ENCODE measurements around the gene ZMYND8.
A peak's percentile ranks its signal among the peaks of the same experiment; 100 is the strongest.
"Not testable (repeated sequence)": the region's sequence is repeated elsewhere in the genome, so short reads cannot be mapped to it uniquely, and the experiment has no call there.

ZMYND8 gene

GRCh38 chr20:47204008-47204849, 152.3 kb downstream of the ZMYND8 start:
- DNase-seq (ENCODE audit: low read depth in 2 of 2), result no peak

DNA sequence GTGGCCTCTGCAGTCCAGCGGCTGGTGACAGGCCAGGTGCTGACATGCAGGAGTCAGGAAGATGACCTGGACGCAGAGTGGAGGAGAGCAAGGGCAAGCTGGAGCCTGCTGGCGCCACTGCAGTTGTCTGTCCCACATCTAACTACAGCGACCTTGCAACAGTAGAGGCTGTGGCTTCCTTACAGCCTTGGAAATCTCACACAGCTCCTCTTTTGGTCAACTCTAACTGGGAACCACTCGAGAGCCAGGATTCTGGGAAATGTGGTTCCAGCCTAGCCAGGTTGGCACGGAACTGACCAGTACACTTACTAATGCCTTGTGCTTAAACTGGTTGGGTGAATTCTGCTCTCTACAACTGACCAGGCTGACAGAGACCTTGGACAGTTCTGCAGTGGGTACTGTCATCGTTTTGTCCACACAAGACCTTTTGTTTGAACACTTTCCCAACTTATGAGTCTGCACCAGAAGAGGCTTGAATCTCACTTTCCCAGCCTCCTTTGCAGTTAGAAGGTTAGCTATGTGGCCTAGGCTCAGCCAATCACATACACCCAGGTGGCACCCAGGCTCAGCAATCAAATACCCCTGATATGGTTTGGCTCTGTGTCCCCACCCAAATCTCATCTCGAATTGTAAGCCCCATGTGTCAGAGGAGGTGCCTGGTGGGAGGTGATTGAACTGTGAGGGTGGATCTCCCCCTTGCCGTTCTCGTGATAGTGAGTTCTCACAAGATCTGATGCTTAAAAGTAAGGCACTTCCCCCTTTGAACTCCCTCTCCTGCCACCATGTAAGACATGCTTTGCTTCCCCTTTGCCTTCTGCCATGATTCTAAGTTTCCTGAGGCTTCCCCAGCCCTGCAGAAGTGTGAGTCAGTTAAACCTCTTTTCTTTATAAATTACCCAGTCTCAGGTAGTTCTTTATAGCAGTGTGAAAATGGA, 153.5 kb downstream of the ZMYND8 start:
- DNase-seq (ENCODE audit: low read depth in 2 of 2), result no peak

- no peak for DNase-seq (ENCODE audit: low read depth in 2 of 2)
These were observed 155.3 kb downstream of the ZMYND8 start for GRCh38 chr20:47201074-47201730.

- no peak for DNase-seq (ENCODE audit: low read depth in 2 of 2)
These were observed 157.4 kb downstream of the ZMYND8 start for GRCh38 chr20:47198996-47199552.

- no peak for DNase-seq (ENCODE audit: low read depth in 2 of 2)
These were observed 158.2 kb downstream of the ZMYND8 start for GRCh38 chr20:47198254-47198671.

- DNase-seq (ENCODE audit: low read depth in 2 of 2), result peak; percentile 23 to 58
These were observed 160.1 kb downstream of the ZMYND8 start for GRCh38 chr20:47196091-47197081.

GRCh38 chr20:47195573-47195972, 160.9 kb downstream of the ZMYND8 start:
- DNase-seq (ENCODE audit: low read depth in 2 of 2), result no peak

- no peak for DNase-seq (ENCODE audit: low read depth in 2 of 2)
These were observed 164.5 kb downstream of the ZMYND8 start for GRCh38 chr20:47191956-47192355.

GRCh38 chr20:47191074-47191673, 165.3 kb downstream of the ZMYND8 start:
- DNase-seq (ENCODE audit: low read depth in 2 of 2), result no peak

- DNase-seq (ENCODE audit: low read depth in 2 of 2), result no peak
These were observed 167.4 kb downstream of the ZMYND8 start for GRCh38 chr20:47189060-47189459.

- DNase-seq (ENCODE audit: low read depth in 2 of 2), result no peak
These were observed 168.0 kb downstream of the ZMYND8 start for GRCh38 chr20:47188540-47188939.

DNA sequence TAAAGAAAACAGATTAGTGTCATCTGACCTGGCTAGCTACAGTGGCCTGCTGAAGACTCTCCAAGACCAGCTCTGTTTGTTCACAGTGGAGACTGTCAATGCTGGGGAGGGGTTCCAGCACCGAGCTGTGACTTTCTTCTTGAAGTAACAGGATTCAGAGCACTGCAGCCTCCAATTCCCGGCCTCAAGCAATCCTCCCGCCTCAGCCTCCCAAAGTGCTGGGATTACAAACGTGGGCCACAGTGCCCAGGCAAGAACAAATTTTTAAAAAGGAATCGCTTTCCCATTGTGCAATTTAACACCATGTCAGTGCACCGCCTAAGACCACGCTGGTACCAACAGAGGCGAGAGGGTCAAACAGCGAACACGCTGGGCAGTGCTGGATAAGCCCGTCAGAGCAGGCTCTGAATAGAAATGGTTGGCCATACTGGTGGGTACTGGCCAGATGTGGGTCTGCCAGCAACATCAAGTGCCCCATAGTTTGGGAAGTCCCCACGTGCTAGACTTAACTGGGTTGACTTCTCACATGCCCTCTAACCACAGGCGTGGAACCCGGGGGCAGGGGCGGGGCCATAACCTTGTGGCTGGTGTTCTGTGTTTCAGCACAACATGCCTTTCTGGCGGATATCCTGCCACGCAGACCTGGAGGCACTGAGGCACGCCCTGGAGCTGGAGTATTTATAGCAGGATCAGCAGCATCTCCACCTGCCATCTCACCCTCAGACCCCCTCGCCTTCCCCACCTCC, 168.9 kb downstream of the ZMYND8 start:
- no peak for DNase-seq (ENCODE audit: low read depth in 2 of 2)

GRCh38 chr20:47183367-47183766, 173.1 kb downstream of the ZMYND8 start:
- DNase-seq (ENCODE audit: low read depth in 2 of 2), result no peak

DNA sequence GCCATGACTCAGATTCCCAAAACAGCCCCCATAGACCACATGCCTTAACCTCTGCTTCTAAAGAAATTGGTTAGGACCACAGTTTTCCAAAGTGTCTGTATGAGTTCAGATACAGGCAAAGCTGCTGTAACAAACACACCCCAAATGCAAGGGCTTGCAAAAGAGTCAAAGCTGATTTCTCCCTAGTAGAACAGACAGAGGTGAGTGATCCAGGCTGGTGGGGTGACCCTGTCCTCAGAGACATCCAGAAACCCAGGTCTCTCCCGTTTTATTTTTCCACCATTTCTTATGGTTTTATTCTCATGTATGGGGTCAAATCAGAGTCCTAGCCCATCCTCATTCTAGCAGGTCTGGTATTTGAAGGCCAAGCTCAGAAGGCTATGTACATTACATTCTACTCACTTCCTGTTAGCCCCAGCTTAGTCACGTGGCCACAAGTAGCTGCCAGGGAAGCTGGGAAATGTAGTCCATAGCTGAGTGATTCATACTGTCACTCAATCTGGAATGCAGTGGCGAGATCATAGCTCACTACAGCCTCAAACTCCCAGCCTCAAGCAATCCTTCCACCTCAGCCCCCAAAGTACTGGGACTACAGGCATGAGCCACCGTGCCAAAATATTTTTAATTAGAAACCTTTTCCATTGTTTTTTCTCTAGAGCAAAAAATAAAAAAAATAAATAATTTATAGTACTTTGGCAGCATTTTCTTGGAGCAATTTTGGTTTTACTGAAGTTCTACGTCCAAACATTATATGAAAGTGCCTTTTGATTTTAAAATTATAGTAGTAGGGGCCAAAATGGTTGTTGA, 175.2 kb downstream of the ZMYND8 start:
- no peak for DNase-seq (ENCODE audit: low read depth in 2 of 2)

DNA sequence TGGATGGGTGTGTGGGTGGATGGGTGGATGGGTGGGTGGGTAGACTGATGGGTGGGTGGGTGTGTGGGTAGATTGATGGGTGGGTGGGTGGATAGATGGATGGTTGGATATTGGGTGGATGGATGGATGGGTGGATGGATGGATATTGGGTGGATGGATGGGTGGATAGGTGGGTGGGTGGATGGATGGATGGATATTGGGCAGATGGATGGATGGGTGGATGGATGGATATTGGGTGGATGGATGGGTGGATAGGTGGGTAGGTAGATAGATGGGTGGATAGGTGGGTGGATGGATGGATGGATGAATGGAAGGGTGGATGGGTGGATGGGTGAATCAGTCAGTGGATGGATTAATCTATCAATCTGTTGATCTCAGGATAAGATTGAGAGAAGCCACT, 177.2 kb downstream of the ZMYND8 start:
- no peak for DNase-seq (ENCODE audit: low read depth in 2 of 2)

DNA sequence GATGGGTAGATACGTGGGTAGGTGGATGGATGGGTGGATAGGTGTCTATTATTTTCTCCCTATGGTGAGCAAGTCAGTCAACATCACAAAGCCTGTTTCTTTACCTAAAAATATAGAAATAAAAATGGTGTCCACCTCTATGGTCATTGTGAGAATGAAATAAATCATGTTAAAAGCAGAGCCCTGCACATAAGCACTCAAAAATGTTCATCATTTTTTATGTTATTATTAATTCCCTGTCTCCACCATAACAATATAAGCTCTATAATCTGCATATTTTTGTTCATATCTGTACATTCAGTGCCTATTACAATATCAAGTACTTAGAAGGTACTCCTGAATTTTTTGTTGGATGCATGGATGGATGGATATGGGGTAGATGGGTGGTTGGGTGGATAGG, 177.6 kb downstream of the ZMYND8 start:
- DNase-seq (ENCODE audit: low read depth in 2 of 2), result no peak

GRCh38 chr20:47178277-47178676, 178.2 kb downstream of the ZMYND8 start:
- no peak for DNase-seq (ENCODE audit: low read depth in 2 of 2)

- DNase-seq (ENCODE audit: low read depth in 2 of 2), result not testable (repeated sequence)
These were observed 180.3 kb downstream of the ZMYND8 start for GRCh38 chr20:47176217-47176616.

DNA sequence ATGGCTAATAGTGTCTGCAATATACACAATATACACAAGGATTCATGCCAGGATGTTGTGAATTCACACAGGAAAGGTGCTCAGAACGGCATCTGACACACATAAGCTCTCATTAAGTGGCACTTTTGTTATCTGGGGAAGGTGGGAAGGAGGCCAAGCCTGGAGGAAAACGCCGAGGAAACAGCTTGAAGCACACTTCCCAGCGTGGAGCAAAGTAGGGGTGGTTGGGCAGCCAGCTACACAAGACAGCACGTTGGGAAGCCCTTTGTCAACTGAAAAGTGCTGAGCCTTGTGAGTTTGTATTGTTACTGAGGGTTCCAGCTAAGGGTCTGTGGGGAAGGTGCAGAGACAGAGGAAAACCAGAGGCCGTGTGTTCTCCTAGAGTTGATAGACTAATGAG, 181.0 kb downstream of the ZMYND8 start:
- DNase-seq (ENCODE audit: low read depth in 2 of 2), result no peak
